Measurements from ENCODE around the gene ESRRG. TPM values are rescaled to one million over a fixed set of nuclear protein-coding genes. Genes with fewer than 3 reads are reported as not detected.

The ESRRG gene
- total RNA-seq, 3 donors from 2014 or later, result not detected

DNA sequence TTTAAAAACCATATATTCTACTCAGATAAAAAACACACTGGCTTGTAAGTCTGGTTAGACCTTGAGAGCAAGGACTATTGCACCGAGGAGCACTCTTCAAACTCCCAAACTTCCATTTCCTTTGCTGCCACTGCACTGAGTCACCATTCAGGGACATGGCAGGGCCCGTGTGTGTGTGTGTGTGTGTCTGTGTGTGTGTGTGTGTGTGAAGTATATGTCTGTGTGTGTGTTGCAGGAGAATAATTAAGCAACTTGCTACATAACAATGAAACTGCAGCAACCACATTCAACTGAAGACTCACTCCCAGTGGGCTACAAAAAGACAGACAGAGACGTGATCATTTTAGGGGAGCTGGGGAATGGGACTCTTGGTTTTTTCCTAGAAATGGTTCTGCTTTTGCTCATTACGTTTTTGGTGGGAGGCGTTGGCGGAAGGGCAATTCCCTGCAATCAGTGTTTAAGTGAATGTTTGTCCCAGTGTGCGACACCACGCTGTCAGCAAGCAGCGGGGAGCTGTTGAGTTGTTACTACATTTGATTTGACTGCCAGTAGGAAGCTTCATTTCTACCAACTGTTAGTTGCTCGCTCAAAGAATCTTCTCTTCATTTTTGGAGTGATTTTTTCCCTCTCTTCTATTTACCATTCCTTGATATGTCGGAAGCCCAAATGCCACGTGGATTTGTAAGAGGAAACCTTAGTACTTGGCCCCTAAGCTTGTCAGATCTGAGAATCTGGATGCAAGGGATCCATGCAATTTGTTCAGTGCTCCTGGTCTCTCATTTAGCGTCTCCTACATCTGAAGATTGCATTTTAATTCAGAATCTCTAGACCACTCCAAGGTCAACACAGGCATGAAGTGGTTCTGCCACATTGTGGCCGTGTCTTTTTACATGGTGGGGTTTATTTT is 36.1 kb downstream of the ESRRG start:
- Mint-ChIP-seq H3K36me3 (ENCODE audit: insufficient read depth) (no peaks in the 10 kb centered on the region), H3K4me3 (no peak overlapping the region), H3K27me3 (ENCODE audit: low read depth) (no peaks in the 10 kb centered on the region), H3K4me1 (ENCODE audit: low read depth) (no peaks in the 10 kb centered on the region), H3K9me3 (peaks cover 8% of the 10 kb centered on the region)
- DNase-seq, result no peak
- ATAC-seq, result no peak

DNA sequence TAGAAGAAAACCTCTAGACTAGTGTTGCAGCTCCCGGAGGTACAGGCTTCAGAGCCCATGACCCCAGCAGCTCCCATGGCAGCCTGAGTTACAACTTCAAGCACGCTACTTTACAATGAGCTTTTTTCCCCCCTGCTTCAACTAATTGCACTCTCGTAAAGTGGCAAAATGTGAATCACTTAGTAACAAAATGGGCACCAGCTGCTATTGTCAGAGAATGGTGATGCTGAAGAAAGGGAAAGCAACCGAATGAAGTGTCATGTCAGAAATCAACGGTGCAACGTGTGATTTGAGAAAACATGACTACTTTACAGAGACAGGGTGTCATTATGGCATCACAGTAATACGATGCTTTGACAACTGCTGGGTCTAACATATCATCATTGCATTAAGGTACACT is 40.5 kb downstream of the ESRRG start:
- DNase-seq (no peak), ATAC-seq (no peak)
- H3K27me3 Mint-ChIP-seq (ENCODE audit: low read depth), result no peaks in the 10 kb centered on the region
- H3K36me3 Mint-ChIP-seq (ENCODE audit: insufficient read depth), result no peaks in the 10 kb centered on the region
- H3K9me3 Mint-ChIP-seq, result peaks cover 8% of the 10 kb centered on the region
- no peaks in the 10 kb centered on the region for H3K4me1 Mint-ChIP-seq (ENCODE audit: low read depth)
- H3K4me3 Mint-ChIP-seq, result no peak overlapping the region

DNA sequence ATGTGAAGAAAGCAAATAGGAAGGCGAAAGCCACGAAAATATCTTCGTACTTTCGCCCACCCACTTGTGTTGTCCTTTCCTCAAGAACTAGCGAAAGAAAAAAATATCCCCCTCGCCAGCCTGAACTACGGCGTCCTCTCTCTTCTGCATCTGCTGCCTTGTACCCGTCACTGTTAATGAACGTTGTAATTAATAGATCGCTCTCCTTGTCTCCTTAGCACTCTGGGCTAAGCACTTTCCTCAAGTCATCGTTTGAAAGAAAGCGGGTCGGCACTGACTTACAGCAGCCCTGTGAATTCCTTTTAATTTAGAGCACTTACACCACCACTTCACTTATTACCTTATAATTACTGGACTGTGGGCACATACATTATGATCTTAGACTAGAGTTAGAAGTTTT is 44.1 kb downstream of the ESRRG start:
- no peaks in the 10 kb centered on the region for H3K36me3 Mint-ChIP-seq (ENCODE audit: insufficient read depth)
- H3K4me3 Mint-ChIP-seq, result no peak overlapping the region
- peaks cover 2% of the 10 kb centered on the region for H3K27me3 Mint-ChIP-seq (ENCODE audit: low read depth)

DNA sequence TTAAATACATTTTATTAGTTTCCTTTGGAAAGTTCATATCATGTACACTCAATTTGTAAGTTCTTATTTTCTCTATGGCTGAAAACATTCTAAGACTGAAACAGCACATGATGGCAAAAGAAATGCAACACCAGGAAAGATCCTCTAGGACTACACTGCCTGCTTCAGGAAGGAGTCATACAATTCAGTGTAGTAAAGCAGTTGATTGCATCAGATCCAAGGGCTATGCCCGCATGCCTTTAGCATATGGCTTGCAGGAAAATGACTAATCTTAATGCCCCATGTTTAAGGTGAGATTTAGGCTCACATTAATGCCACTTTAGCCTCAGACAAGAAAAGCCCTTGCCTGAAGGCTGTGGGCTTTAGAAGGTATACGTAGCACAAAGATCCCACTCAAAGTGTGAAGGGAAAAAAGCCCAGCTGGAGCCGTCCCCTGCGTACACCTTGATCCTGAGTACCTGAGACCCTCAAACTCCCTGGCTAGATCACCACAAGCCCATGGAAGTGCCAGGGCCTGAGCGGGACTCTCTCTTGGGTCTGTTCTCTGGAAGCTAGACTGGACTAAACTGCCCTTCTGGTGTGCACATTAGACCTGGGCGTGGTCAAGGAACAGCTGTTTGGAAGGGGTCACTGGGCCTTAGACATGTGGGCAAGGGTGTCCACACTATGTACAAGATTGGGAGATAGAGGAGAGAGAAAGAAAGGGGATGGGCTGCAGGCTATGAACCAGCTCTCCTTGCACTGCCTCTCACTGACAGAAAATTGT is 52.9 kb downstream of the ESRRG start:
- Mint-ChIP-seq H3K4me1 (ENCODE audit: low read depth) (no peaks in the 10 kb centered on the region), H3K4me3 (no peak overlapping the region), H3K27me3 (ENCODE audit: low read depth) (peaks cover 2% of the 10 kb centered on the region), H3K9me3 (no peaks in the 10 kb centered on the region), H3K36me3 (ENCODE audit: insufficient read depth) (no peaks in the 10 kb centered on the region)
- ATAC-seq (no peak), DNase-seq (no peak)

More for the DNA sequence above, 44.1 kb downstream of the ESRRG start:
- ATAC-seq (no peak), DNase-seq (no peak)
- no peaks in the 10 kb centered on the region for H3K4me1 Mint-ChIP-seq (ENCODE audit: low read depth)
- H3K9me3 Mint-ChIP-seq, result no peaks in the 10 kb centered on the region

DNA sequence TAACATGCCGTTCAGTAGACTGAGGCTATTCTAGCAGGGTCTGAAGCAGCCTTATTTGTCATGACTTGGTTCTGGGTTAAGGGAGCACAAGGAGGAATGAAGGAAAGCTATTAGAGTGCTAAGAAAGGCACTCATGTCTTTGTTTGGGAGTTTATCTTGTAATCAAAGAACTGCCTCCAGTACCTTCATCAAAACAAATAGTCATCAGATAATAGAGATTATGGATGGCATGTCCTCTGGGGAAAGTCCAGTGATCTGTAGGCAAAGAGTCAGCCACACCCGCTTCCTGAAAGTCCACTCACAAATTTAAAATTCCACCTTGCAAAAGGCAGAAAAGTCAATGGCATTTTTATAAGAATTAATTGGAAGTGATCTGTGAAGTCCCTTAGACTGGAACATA is 56.8 kb downstream of the ESRRG start:
- no peaks in the 10 kb centered on the region for H3K36me3 Mint-ChIP-seq (ENCODE audit: insufficient read depth)
- no peak overlapping the region for H3K4me3 Mint-ChIP-seq
- H3K27me3 Mint-ChIP-seq (ENCODE audit: low read depth), result no peaks in the 10 kb centered on the region
- no peaks in the 10 kb centered on the region for H3K9me3 Mint-ChIP-seq
- DNase-seq, result no peak
- ATAC-seq, result no peak
- H3K4me1 Mint-ChIP-seq (ENCODE audit: low read depth), result no peaks in the 10 kb centered on the region

DNA sequence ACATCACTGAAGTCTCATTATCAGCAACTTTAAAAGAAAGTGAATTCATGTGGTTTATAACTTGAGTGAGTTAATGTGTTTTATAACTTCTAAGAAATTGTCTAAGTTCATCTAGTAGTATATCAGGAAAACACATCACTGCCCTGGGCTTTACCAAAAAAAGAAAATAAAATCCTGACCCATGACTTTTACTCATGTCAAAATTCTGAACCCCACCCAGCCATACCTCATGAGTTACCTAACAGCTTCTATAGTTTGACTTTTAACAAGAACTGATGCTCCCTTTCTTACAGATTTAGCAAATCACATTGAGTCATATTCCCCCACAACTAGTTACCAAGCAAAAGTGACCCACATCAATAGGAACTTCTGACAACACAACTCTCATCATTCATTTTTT is 57.4 kb downstream of the ESRRG start:
- Mint-ChIP-seq H3K4me3 (no peak overlapping the region), H3K9me3 (no peaks in the 10 kb centered on the region), H3K36me3 (ENCODE audit: insufficient read depth) (no peaks in the 10 kb centered on the region)

DNA sequence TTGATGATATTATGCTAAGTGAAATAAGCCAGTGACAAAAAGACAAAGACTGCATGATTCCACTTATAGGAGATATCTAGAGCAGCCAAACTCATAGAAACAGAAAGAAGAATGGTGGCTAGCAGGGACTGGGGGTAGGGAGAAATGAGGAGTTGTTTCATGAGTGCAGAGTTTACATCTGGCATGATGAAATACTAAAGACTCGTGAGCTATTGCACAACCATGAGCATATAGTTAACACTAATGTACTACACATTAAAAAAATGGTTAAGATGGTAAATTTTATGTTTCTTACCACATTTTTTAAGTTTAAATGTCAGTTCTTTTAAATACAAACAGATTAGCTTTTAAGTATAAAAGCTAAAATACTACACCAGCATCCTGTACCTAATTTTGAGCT is 57.8 kb downstream of the ESRRG start:
- H3K27me3 Mint-ChIP-seq (ENCODE audit: low read depth), result no peaks in the 10 kb centered on the region
- no peaks in the 10 kb centered on the region for H3K9me3 Mint-ChIP-seq
- ATAC-seq (no peak), DNase-seq (no peak)
- no peaks in the 10 kb centered on the region for H3K4me1 Mint-ChIP-seq (ENCODE audit: low read depth)
- H3K4me3 Mint-ChIP-seq, result no peak overlapping the region
- H3K36me3 Mint-ChIP-seq (ENCODE audit: insufficient read depth), result no peaks in the 10 kb centered on the region

More for the DNA sequence above, 57.4 kb downstream of the ESRRG start:
- H3K27me3 Mint-ChIP-seq (ENCODE audit: low read depth), result no peaks in the 10 kb centered on the region
- no peaks in the 10 kb centered on the region for H3K4me1 Mint-ChIP-seq (ENCODE audit: low read depth)
- DNase-seq (no peak), ATAC-seq (no peak)

DNA sequence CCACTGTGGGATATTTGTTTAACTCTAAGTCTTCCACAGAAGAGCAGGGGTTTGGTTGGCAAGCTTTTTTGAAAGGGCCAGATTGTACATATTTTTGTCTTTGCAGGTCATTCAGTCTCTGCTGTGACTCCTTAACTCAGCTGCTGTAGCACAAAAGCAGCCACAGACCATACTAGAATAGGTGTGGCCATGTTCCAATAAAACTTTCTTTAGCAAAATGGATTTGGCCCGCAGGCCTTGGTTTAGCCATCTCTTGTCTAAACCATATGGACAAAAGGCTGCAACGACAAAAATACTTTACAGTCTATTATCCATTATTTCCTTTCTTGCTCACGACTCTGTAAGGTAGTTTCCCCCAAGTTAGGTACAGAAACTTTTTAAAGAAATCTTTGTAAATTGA is 60.5 kb downstream of the ESRRG start:
- Mint-ChIP-seq H3K36me3 (ENCODE audit: insufficient read depth) (no peaks in the 10 kb centered on the region), H3K9me3 (no peaks in the 10 kb centered on the region), H3K27me3 (ENCODE audit: low read depth) (no peaks in the 10 kb centered on the region), H3K4me3 (no peak overlapping the region), H3K4me1 (ENCODE audit: low read depth) (no peaks in the 10 kb centered on the region)
- DNase-seq (no peak), ATAC-seq (no peak)

DNA sequence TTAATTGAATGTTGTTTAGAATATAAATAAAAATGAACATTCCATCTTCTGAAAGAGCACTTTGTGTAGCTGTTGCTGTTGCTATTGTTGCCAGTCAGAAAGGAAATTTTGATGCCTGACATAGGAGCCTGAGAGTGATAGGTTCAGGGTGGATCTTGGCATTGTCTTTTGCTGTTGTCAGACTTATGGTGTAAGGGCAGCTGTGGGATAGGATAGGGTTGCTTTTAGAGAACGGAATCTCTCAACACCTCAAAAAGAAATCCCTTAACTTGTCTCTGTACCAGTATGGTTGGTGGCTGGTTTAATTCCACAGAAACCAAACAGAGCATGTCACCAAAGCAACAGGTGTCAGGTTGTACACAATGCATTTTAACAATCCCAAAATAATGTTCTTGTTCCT is 62.7 kb downstream of the ESRRG start:
- H3K4me1 Mint-ChIP-seq (ENCODE audit: low read depth), result no peaks in the 10 kb centered on the region

DNA sequence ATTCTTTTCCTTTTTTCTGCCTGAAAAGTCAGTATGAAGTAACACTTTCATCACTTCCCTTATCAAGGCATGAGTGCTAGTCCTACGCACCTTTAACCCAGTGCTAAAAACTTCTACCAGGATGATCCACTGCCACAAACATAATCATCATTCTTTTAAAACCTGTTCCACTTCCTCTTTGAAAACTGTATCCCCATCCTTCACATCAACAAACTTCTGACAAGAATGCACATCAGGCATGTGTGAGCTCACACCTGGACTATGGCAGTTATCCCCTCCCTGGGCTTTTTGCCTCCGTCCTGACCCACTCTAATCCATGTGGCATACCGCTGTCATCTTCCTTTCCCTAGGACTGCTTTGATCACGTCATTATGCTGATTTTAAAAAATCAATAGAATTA is 70.2 kb downstream of the ESRRG start:
- no peaks in the 10 kb centered on the region for H3K36me3 Mint-ChIP-seq (ENCODE audit: insufficient read depth)
- no peaks in the 10 kb centered on the region for H3K9me3 Mint-ChIP-seq
- H3K27me3 Mint-ChIP-seq (ENCODE audit: low read depth), result no peaks in the 10 kb centered on the region
- no peaks in the 10 kb centered on the region for H3K4me1 Mint-ChIP-seq (ENCODE audit: low read depth)
- no peak overlapping the region for H3K4me3 Mint-ChIP-seq
- no peak for DNase-seq
- ATAC-seq, result no peak

More for the DNA sequence above, 62.7 kb downstream of the ESRRG start:
- H3K27me3 Mint-ChIP-seq (ENCODE audit: low read depth), result no peaks in the 10 kb centered on the region
- H3K36me3 Mint-ChIP-seq (ENCODE audit: insufficient read depth), result no peaks in the 10 kb centered on the region
- ATAC-seq (no peak), DNase-seq (no peak)
- H3K9me3 Mint-ChIP-seq, result no peaks in the 10 kb centered on the region
- H3K4me3 Mint-ChIP-seq, result no peak overlapping the region

DNA sequence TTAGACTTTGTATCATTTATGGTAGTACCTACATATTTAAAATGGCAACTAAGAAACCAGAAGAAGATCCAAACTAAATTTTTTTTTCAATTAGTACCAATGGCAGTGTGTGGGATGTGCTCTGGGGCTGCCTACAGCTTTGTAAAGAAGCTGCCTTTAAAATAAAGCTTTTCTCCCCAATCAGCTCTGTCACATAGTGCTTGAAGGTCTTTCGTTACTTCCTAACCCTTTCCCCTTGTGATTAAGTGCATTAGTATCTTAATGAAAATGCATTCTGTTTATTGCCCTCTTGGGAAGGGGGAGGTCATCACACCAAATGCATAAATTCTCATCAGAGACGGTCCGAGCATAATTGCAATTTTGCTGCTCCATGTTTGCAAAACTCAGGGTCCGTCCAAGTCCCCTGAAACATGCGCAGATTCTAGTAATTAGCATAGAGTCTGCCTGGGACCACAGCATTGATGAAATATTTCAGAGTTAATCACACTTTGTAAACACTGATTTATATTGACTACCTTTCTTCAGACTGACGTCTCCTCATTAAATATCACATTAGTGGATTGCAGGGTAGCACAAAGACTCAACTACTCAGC is 71.3 kb downstream of the ESRRG start:
- no peaks in the 10 kb centered on the region for H3K4me1 Mint-ChIP-seq (ENCODE audit: low read depth)
- no peaks in the 10 kb centered on the region for H3K36me3 Mint-ChIP-seq (ENCODE audit: insufficient read depth)
- no peaks in the 10 kb centered on the region for H3K27me3 Mint-ChIP-seq (ENCODE audit: low read depth)
- ATAC-seq (no peak), DNase-seq (no peak)
- H3K4me3 Mint-ChIP-seq, result no peak overlapping the region
- H3K9me3 Mint-ChIP-seq, result peaks cover 2% of the 10 kb centered on the region

DNA sequence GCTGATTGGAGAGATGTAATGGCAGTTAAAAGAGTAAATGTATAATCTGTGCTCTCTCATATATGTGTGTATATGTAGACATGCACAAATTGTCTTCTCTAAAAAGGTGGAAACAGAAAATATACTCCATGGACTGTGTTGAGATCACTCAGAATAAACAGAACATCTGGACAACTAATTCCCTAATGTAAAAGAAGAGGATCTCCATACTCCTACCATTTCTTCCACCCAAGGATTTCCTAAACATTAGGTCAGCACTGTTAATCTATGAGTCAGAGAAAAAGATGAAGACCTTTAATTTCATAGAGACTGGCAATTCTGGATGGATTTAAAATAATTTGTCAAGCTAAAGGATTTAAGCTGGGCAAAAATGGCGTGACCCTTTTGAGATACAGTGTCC is 80.1 kb downstream of the ESRRG start:
- no peak for ATAC-seq
- no peaks in the 10 kb centered on the region for H3K36me3 Mint-ChIP-seq (ENCODE audit: insufficient read depth)

DNA sequence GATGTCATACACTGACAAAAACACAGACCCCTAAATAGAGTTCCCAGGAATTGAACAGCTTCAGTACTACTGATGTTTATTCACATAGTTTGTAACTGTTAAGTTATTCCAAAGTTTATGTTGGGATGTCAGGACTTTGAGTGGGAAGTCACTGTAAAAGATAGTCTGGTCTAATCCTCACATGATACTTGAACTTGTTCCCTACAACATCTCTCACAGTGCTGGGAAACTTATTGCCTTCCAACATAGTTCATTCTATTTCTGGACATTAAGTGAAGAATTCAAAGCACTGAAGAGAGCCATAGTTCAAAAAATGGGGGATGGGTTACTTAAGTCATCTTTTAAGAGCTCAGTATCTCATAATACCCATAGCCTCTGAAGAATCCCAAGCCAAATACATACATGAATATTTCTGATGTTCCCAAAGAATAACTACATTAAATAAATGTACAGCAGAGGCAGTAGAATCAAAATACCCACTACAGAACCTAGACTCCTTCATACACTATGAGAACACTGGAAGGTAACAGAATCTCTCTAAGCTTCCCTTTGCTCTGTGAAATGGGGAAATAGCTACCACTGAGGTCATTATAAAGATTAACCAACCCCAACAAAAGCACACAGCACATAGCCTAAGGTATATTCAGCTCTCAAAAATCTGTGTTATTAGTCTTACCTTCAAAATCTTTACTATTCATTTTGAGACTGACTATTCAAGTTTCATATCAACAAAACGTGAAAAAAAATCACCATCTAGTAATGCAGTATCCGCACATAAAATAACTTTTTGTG is 81.4 kb downstream of the ESRRG start:
- H3K36me3 Mint-ChIP-seq (ENCODE audit: insufficient read depth), result no peaks in the 10 kb centered on the region
- ATAC-seq (no peak), DNase-seq (no peak)
- no peaks in the 10 kb centered on the region for H3K27me3 Mint-ChIP-seq (ENCODE audit: low read depth)
- no peaks in the 10 kb centered on the region for H3K4me1 Mint-ChIP-seq (ENCODE audit: low read depth)
- H3K9me3 Mint-ChIP-seq, result peaks cover 19% of the 10 kb centered on the region
- H3K4me3 Mint-ChIP-seq, result no peak overlapping the region

More for the DNA sequence above, 80.1 kb downstream of the ESRRG start:
- Mint-ChIP-seq H3K27me3 (ENCODE audit: low read depth) (no peaks in the 10 kb centered on the region), H3K4me3 (no peak overlapping the region), H3K9me3 (peaks cover 19% of the 10 kb centered on the region), H3K4me1 (ENCODE audit: low read depth) (no peaks in the 10 kb centered on the region)
- DNase-seq, result no peak

DNA sequence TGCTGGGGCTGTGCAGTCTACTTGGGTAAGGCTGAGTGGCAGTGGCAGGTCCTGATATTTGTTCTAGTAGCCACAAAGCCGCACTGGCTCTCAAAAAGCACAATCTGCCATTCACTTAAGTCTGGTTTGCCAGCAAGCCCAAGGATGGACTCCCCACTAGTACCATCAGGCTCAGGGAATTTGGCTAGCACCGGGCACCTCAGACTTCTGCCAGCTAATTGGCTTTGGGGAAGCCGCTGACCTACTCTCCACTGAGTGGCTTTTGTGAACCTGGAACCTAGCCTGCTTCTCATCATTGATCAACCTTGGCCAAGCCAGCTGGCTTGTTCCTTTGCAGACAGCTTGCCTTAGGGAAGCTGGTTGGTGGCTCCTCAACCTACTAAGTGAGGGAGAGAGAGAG is 83.1 kb downstream of the ESRRG start:
- DNase-seq (no peak), ATAC-seq (no peak)
- H3K9me3 Mint-ChIP-seq, result peaks cover 10% of the 10 kb centered on the region

More for the DNA sequence above, 83.1 kb downstream of the ESRRG start:
- H3K4me3 Mint-ChIP-seq, result no peak overlapping the region
- no peaks in the 10 kb centered on the region for H3K4me1 Mint-ChIP-seq (ENCODE audit: low read depth)
- H3K36me3 Mint-ChIP-seq (ENCODE audit: insufficient read depth), result no peaks in the 10 kb centered on the region
- H3K27me3 Mint-ChIP-seq (ENCODE audit: low read depth), result no peaks in the 10 kb centered on the region
